Measurements from ENCODE around the gene SLC7A1.
A peak's percentile ranks its signal among the peaks of the same experiment; 100 is the strongest.

Gene SLC7A1

GRCh38 chr13:29507356-29507755 is 88.1 kb downstream of the SLC7A1 start:
- peak; percentile 51 for DNase-seq

- no peak for DNase-seq
Observed at GRCh38 chr13:29505950-29506349, 89.5 kb downstream of the SLC7A1 start.

DNA sequence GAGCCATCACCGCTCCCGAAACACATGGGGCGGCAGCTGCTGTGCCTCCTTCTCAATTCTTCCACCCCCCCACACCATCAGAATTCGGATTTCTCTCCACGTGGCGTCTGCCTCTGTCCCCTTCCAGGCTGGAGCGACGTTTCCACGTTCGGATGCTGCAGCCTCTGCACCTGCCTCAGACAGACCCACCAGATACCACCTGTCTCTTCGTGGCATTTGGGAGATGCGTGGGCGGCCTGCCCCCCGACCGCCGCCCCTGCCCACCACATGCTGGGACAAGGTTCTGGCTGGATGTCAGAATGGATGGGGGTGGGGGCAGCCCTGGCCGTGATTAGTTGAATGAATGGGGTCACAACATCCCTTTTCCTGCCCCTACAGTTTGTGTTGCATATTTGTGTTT is 90.0 kb downstream of the SLC7A1 start:
- no peak for DNase-seq

GRCh38 chr13:29504691-29505090 is 90.8 kb downstream of the SLC7A1 start:
- no peak for DNase-seq

DNA sequence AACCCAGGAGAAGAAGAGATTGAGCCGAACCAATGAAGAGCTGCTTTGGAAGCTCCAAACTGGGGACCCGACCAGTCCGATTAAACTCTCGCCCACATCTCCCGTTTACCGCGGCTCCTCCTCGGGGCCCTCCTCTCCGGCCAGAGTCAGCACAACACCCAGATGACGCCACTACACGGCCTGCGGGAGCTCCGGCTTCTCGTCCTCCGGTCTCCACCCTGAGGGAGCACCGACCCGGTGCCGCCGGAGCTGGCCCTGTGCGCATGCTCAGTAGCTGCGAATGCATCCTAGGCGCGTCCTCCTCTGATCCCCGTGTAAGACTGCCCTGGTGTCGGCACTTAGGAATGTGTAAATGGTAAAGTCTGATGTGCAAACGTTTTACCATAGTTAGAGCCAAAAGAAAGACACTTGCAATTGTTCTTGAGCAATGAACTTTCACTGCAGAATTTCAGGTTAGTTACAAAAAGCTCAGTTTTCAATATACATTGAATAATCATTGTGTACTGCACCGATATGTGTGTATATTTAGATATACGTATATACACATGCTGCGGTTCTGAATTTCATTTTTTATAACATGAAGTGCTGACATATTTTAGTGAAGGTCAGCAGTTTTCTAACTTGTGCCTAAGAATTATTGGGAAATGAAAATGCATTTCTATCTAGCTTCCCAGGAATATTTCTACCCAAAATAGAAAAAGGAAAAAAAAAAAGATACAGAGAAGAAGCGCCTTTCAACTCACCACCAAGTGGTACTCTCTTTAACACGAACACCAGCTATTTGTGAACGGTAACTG is 92.2 kb downstream of the SLC7A1 start:
- no peak for DNase-seq

- DNase-seq = no peak
Observed at GRCh38 chr13:29502391-29503008, 93.0 kb downstream of the SLC7A1 start.

DNA sequence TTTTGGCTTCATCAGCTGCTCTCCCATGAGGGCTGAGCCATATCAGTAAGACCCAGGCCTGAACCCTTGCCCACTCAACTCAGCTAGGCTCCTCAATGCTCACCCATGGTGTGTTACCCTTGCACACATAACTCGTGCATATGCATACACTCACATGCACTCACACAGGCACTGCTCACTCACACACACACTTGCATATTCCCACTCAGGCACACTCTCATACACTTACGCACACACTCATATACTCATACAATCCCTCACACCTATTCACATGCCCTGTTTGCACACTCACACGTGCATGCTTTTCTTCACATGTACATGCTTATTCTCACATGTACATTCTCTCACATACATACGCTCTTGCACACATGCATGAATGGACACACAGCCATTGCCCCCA is 93.8 kb downstream of the SLC7A1 start:
- no peak for DNase-seq

DNA sequence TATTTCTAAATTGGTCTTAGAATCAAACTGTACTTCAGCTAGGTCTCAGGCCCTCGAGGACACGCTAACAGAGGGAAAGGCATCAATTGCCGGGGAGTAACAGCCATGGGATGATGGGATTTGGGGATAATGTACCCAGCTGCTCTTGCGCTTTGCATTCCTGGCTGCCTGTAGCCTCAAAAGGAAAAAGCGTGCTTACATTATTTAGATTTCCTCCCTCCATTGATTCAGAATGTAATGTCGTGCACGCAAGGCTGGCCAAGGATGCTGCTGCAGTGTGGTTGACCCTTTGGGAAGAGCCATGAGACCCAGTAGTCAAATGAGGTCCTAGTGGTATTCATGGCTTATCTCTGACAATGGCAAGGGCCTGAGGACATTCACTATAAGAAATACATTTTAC is 95.1 kb downstream of the SLC7A1 start:
- DNase-seq = no peak

GRCh38 chr13:29499506-29500165 is 95.9 kb downstream of the SLC7A1 start:
- no peak for DNase-seq

DNA sequence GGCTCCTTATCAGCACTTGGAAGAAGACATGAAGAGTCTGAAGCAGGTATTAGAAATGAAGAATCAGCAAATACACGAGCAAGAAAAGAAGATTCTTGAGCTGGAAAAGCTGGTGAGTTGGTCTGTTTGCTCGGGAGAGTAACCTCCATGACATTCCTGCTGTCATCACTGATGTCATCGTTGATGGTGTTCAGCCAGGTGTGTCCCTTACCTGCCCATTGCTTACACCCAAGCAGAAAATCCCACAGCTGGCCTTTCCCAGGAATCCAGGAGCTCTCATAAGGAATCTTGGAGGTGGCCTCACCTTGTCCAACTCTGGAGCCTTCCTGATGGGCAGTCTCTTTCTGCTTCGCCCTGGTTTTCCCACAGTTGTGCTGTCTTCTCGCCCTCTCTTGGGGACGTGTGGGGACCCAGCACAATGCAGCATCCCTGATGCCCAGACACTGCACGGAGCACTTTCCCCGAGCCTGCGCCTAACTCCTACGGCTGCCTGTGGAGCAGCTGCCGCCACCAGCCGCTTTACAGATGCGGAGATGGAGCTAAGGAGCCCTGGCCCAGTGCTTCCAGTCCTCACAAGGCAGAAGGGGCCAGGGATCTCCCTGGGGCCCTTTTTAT is 97.0 kb downstream of the SLC7A1 start:
- no peak for DNase-seq

- DNase-seq = peak; percentile 22
Observed at GRCh38 chr13:29497137-29497654, 98.3 kb downstream of the SLC7A1 start.

GRCh38 chr13:29496241-29496712 is 99.2 kb downstream of the SLC7A1 start:
- DNase-seq = no peak

- DNase-seq = no peak
Observed at GRCh38 chr13:29494520-29494919, 101.0 kb downstream of the SLC7A1 start.

- DNase-seq = no peak
Observed at GRCh38 chr13:29493796-29494195, 101.7 kb downstream of the SLC7A1 start.

GRCh38 chr13:29491248-29491647 is 104.2 kb downstream of the SLC7A1 start:
- no peak for DNase-seq

DNA sequence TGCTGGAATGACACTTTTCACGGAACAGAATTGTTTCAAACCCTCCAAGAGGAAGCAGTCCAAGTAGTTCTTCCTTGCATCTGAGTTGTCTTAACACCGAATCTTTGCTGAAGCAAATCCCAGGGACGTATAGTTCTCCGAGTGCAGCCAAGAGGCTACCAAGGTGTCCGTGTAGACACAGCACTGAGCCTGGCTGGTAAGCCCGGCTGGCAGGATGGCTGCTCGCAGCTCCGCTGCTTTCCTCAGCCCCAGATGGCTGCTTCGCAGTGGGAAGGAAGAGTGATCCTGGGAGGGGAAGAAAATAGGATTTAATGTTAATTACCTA is 105.0 kb downstream of the SLC7A1 start:
- DNase-seq = no peak

DNA sequence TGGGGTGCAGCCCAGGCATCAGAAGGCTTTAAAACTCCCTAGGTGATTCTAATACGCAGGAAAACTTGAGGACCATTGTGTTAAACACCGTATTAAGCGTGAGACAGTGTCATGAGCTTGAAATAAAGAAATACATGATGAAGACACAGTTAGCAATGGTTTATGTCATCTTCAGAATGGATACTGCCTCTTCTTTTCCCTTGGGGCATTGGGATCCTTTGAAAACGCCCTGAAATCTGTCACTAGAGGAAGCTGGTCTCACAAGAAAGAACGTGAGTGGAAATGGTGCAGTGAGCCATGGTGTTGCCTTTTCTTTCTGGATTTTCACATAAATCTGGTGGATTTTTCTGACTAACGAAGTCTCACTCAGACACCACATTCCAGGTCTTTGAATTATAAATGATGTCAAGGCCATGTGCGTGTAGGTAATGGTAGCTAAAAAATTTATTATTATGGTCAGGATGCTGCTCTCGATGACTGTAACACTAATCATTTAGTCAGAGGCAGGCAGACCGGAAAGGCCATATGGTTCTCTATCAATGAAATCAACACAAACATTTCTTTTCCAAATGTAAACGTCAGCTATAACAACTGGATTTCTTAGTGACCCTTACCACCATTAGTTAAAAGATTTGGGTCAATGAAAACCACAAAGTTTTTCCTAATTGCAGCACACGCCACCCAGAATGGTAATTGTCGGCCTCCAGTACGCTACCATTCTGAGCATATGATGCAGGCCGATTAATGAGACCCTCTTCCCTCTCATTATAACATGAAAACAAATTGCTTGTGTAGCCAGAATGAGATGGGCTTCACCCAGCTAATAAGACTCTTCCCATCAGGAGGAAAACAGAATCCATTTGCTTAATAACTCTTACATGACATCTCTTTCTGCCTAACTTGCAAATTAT is 105.6 kb downstream of the SLC7A1 start:
- no peak for DNase-seq

GRCh38 chr13:29487466-29488454 is 107.7 kb downstream of the SLC7A1 start:
- DNase-seq = no peak

DNA sequence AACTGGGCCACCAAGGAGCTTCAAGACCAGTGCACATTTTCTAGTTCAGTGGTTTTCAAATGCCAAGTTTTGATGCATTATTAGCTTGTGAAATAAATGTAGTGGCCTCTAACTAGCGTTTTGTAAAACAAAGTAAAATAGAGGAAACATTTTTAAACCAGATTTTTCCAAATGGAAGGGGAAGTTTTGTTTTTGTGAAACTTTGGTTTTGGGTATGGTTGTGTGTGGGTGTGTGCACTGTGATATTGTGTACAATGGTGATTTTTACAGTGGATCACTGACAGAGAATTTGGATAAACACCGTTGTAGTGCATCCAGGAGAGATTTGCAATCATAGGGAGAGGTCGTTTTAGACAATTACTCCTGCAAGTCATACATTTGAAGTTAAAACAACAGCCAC is 108.9 kb downstream of the SLC7A1 start:
- no peak for DNase-seq

- DNase-seq = no peak
Observed at GRCh38 chr13:29484796-29485195, 110.7 kb downstream of the SLC7A1 start.

GRCh38 chr13:29484236-29484635 is 111.3 kb downstream of the SLC7A1 start:
- DNase-seq = peak; percentile 3
